Measurements from ENCODE around the gene SPAAR. TPM values are rescaled to one million over a fixed set of nuclear protein-coding genes. Genes with fewer than 3 reads are reported as not detected.

SPAAR gene
- total and polyA plus RNA-seq, 4 donors = 0.65 to 2.4 (median 1.1) TPM

GRCh38 chr9:35915681-35916294, 6.5 kb downstream of the SPAAR start:
- Histone ChIP-seq H3K4me3 (ENCODE audit: low read depth in 1 of 3, low read length in 3 of 3) (no peak overlapping the region), H3K4me1 (ENCODE audit: control insufficient read depth in 4 of 4, insufficient read depth in 4 of 4, low read length in 3 of 4) (peaks cover 0 to 29% (median 17%) of the 10 kb centered on the region in 4 donors), H3K9me3 (ENCODE audit: control insufficient read depth in 4 of 4, low read length in 3 of 4) (no peaks in the 10 kb centered on the region), H3K27me3 (ENCODE audit: control insufficient read depth in 4 of 4, insufficient read depth in 4 of 4, low read length in 3 of 4) (no peaks in the 10 kb centered on the region), H3K36me3 (ENCODE audit: control insufficient read depth in 4 of 4, insufficient read depth in 3 of 4, low read depth in 1 of 4, low read length in 3 of 4) (no peaks in the 10 kb centered on the region), H3K27ac (ENCODE audit: low read depth in 1 of 2, low read length in 2 of 2) (peak overlapping the region in 1 of 2 donors; percentile 17), H3K9ac (ENCODE audit: low read depth in 1 of 2, low read length in 2 of 2) (no peak overlapping the region)
- no peak for TF ChIP-seq NR2F2 (IDR thresholded peaks at IDR 0.05)
- TF ChIP-seq RXRA (IDR thresholded peaks at IDR 0.05) = no peak
- TF ChIP-seq HNF4A (conservative IDR thresholded peaks at IDR 0.05) = no peak
- no peak for TF ChIP-seq SP1 (IDR thresholded peaks at IDR 0.05)
- no peak for TF ChIP-seq REST (IDR thresholded peaks at IDR 0.05)
- TF ChIP-seq TAF1 (conservative IDR thresholded peaks at IDR 0.05) = no peak
- no peak for TF ChIP-seq FOXA1 (IDR thresholded peaks at IDR 0.05)
- TF ChIP-seq MAX (IDR thresholded peaks at IDR 0.05) = no peak
- no peak for TF ChIP-seq ZBTB33 (IDR thresholded peaks at IDR 0.05)
- TF ChIP-seq HNF4G (IDR thresholded peaks at IDR 0.05) = no peak
- TF ChIP-seq EGR1 (IDR thresholded peaks at IDR 0.05; ENCODE audit: low read depth in 2 of 2) = no peak
- DNase-seq (ENCODE audit: low spot score) = no peak
- WGBS = 81% methylated on average over 16 of the region's 16 CpGs

GRCh38 chr9:35917261-35917660, 8.0 kb downstream of the SPAAR start:
- no peak overlapping the region for H3K4me3 ChIP-seq (ENCODE audit: low read depth in 1 of 3, low read length in 3 of 3)
- no peaks in the 10 kb centered on the region for H3K27me3 ChIP-seq (ENCODE audit: control insufficient read depth in 4 of 4, insufficient read depth in 4 of 4, low read length in 3 of 4)
- no peaks in the 10 kb centered on the region for H3K9me3 ChIP-seq (ENCODE audit: control insufficient read depth in 4 of 4, low read length in 3 of 4)
- H3K4me1 ChIP-seq (ENCODE audit: control insufficient read depth in 4 of 4, insufficient read depth in 4 of 4, low read length in 3 of 4) = peaks cover 0 to 21% (median 15%) of the 10 kb centered on the region in 4 donors
- no peak overlapping the region for H3K9ac ChIP-seq (ENCODE audit: low read depth in 1 of 2, low read length in 2 of 2)
- 92% methylated on average over 4 of the region's 4 CpGs for WGBS
- no peaks in the 10 kb centered on the region for H3K36me3 ChIP-seq (ENCODE audit: control insufficient read depth in 4 of 4, insufficient read depth in 3 of 4, low read depth in 1 of 4, low read length in 3 of 4)
- no peak overlapping the region for H3K27ac ChIP-seq (ENCODE audit: low read depth in 1 of 2, low read length in 2 of 2)
- no peak for DNase-seq (ENCODE audit: low spot score)
- no peak for TF ChIP-seq NR2F2 (IDR thresholded peaks at IDR 0.05)
- TF ChIP-seq ATF3 (IDR thresholded peaks at IDR 0.05) = no peak
- TF ChIP-seq EGR1 (IDR thresholded peaks at IDR 0.05; ENCODE audit: low read depth in 2 of 2) = no peak
- TF ChIP-seq FOXA1 (IDR thresholded peaks at IDR 0.05) = no peak
- no peak for TF ChIP-seq SP1 (IDR thresholded peaks at IDR 0.05)
- no peak for TF ChIP-seq YY1 (IDR thresholded peaks at IDR 0.05)
- no peak for TF ChIP-seq RAD21 (IDR thresholded peaks at IDR 0.05)
- TF ChIP-seq GABPA (IDR thresholded peaks at IDR 0.05 in 1 of 2, conservative IDR thresholded peaks at IDR 0.05 in 1 of 2) = no peak
- TF ChIP-seq CTCF (IDR thresholded peaks at IDR 0.05; ENCODE audit: low read depth, low read length, missing input control) = no peak
- no peak for TF ChIP-seq ZBTB33 (IDR thresholded peaks at IDR 0.05)
- no peak for TF ChIP-seq HNF4A (conservative IDR thresholded peaks at IDR 0.05)
- TF ChIP-seq MAX (IDR thresholded peaks at IDR 0.05) = no peak
- TF ChIP-seq FOXA2 (IDR thresholded peaks at IDR 0.05) = no peak
- TF ChIP-seq REST (IDR thresholded peaks at IDR 0.05) = no peak
- TF ChIP-seq TAF1 (conservative IDR thresholded peaks at IDR 0.05) = no peak

Measured in liver (tissue), 9 donors.